Heart right ventricle (tissue), 16 donors: ENCODE measurements around the gene PPARG. TPM values are rescaled to one million over a fixed set of nuclear protein-coding genes. Genes with fewer than 3 reads are reported as not detected.

ENCODE experiments used
- ATAC-seq, 8 donors: fragments of 200-7000 bp; cut with Tn5 transposase; one replicate each; pipeline ENCODE4 v1.9.1; 2020; ENCODE audit warnings: mild to moderate bottlenecking in 8 of 8, moderate library complexity in 8 of 8, moderate number of reproducible peaks in 1 of 8
- DNase-seq, 2 donors: peaks; one replicate each; pipeline ENCODE4 v3.0.0-alpha.2; 2020
- H3K27ac ChIP-seq, 10 donors: fragments of 200-600 bp; sonication (generic) in 2 of 10; one replicate each; pipeline versions ENCODE4 v1.5.0 to v1.8.0; 2020 to 2022; ENCODE audit warnings: mild to moderate bottlenecking in 3 of 10
- H3K27me3 ChIP-seq, 7 donors: fragments of 200-600 bp; one replicate each; pipeline ENCODE4 v1.8.0; 2021 to 2022; ENCODE audit warnings: mild to moderate bottlenecking in 2 of 7
- H3K36me3 ChIP-seq, 9 donors: fragments of 200-600 bp; sonication (generic) in 1 of 9; one replicate each; pipeline versions ENCODE4 v1.5.0 to v1.8.0; 2020 to 2022; ENCODE audit warnings: mild to moderate bottlenecking in 2 of 9
- H3K4me1 ChIP-seq, 9 donors: fragments of 200-600 bp; sonication (generic) in 1 of 9; one replicate each; pipeline versions ENCODE4 v1.5.0 to v1.8.0; 2020 to 2022; ENCODE audit warnings: mild to moderate bottlenecking in 4 of 9
- H3K4me3 ChIP-seq, 10 donors: fragments of 200-600 bp; sonication (generic) in 2 of 10; one replicate each; pipeline versions ENCODE4 v1.5.0 to v1.8.0; 2020 to 2022; ENCODE audit warnings: mild to moderate bottlenecking in 7 of 10, moderate library complexity in 2 of 10
- H3K9me3 ChIP-seq, 11 donors: fragments of 200-600 bp in 10 of 11; sonication (generic) in 2 of 11; one replicate each; pipeline versions ENCODE4 v1.5.0 to v1.8.0; 2013 to 2022; ENCODE audit warnings: mild to moderate bottlenecking in 2 of 11, control low read depth in 1 of 11, moderate library complexity in 1 of 11
- CTCF ChIP-seq, 9 donors: fragments of 200-600 bp; sonication (generic) in 2 of 9; IDR thresholded peaks; one replicate each; pipeline versions ENCODE4 v1.5.0 to v1.8.0; 2021 to 2022; ENCODE audit warnings: antibody characterized with exemption in 9 of 9, mild to moderate bottlenecking in 5 of 9, moderate library complexity in 1 of 9
- WGBS, 2 donors: extraction: QIAGEN DNeasy Blood & Tissue Kit; methylation state at CpG; one replicate each; pipeline ENCODE4 v1.1.7; 2013; ENCODE audit warnings: inconsistent platforms in 1 of 2; 5-methylcytosine and 5-hydroxymethylcytosine counted together
- intact Hi-C, 10 donors: fragments of 100-400 bp; cut with DNase I; formaldehyde crosslinking; loops; one replicate each; pipeline versions ENCODE4 v1.11.1 to v1.14.2; 2022
- polyA plus RNA-seq, 2 donors: library from polyadenylated mRNA; stranded (reverse); fragments of 200-250 nt; gene quantifications; one replicate each; pipeline ENCODE4 v1.2.3, GENCODE V29; 2013
- total RNA-seq, 10 donors: library from RNA; stranded (reverse); fragmentation: NEBNext Ultra II Directional in 3 of 10; extraction: Animal tissue kit (Norgen Biotek cat#: 25700) in 3 of 10; gene quantifications; one replicate each; pipeline versions ENCODE4 v1.2.1 to v1.2.4, GENCODE V29; 2021 to 2023
- donor health status: Arrhythmogenic right ventricular cardiomyopathy.
- donor health status: ischemic (EF 13 %, LVEDD 7.1; RV severe dilation, severe dysfunction).
- donor health status: healthy with polysubstance abuse.
- donor health status: DM: no; HTN: yes; CAD: no.
- donor health status: DM: no; HTN: no; CAD: no.
- donor health status: ischemic (EF 25% LVEDD 6.9; RV normal size, moderate dysfunction).
- donor health status: ischemic (EF 25% LVEDD 5.7; RV mildly dilated, moderate dysfunction).
- donor health status: healthy.
- donor health status: DM: yes; HTN: yes; CAD: no.
- donor health status: Ischemic cardiomyopathy.
- donor health status: ischemic (EF 35%, LVEDD 5.7; RV mildly dilated, moderate dysfunction).
- donor health status: nonischemic (EF 11% LVEDD 7.7; RV severe dilation, severe dysfunction).
- donor health status: DM: yes; HTN: yes; CAD: no.
- donor health status: PGD.
- donor health status: ischemic (EF 29% LVEDD 5.4; RV normal size, mild dysfunction).
- donor health status: nonischemic (EF 23%, LVEDD 6.1; RV moderate dilation, normal function).

The PPARG gene
- total and polyA plus RNA-seq, 12 donors: 10.8 to 31.5 (median 14.6) TPM

GRCh38 chr3:12461097-12461649, 172.3 kb downstream of the PPARG start:
- H3K27ac ChIP-seq: no peak overlapping the region
- DNase-seq (no peak), ATAC-seq (no peak)
- H3K9me3 ChIP-seq: no peaks in the 10 kb centered on the region
- H3K4me3 ChIP-seq: no peak overlapping the region
- no peaks in the 10 kb centered on the region for H3K36me3 ChIP-seq
- WGBS, 2 donors: 92 to 94% methylated on average over 7 of the region's 7 CpGs
- H3K4me1 ChIP-seq: peaks cover 0 to 21% (median 15%) of the 10 kb centered on the region in 9 donors
- TF ChIP-seq CTCF (IDR thresholded peaks at IDR 0.05): no peak
- intact Hi-C loops: loop anchor here in 1 of 10 donors (5.0 kb wide), 1 partner anchor 174 kb away; the partner anchor contains the start of gene PPARG
- H3K27me3 ChIP-seq: no peaks in the 10 kb centered on the region

GRCh38 chr3:12462159-12462947, 173.5 kb downstream of the PPARG start:
- 39 to 54% methylated on average over 9 of the region's 9 CpGs for WGBS, 2 donors
- peak overlapping the region in 7 of 10 donors; percentile 5 to 58 (median 37) for H3K27ac ChIP-seq
- no peaks in the 10 kb centered on the region for H3K36me3 ChIP-seq
- intact Hi-C loops: loop anchor here in 1 of 10 donors (5.0 kb wide), 1 partner anchor 175 kb away; the partner anchor contains the start of gene PPARG
- no peaks in the 10 kb centered on the region for H3K27me3 ChIP-seq
- H3K4me3 ChIP-seq: no peak overlapping the region
- H3K4me1 ChIP-seq: peaks cover 0 to 22% (median 15%) of the 10 kb centered on the region in 9 donors
- no peaks in the 10 kb centered on the region for H3K9me3 ChIP-seq
- no peak for DNase-seq
- TF ChIP-seq CTCF (IDR thresholded peaks at IDR 0.05): no peak
- peak; percentile 20 to 72 (median 49) for ATAC-seq

GRCh38 chr3:12463686-12464085, 174.8 kb downstream of the PPARG start:
- Histone ChIP-seq H3K27ac (no peak overlapping the region), H3K36me3 (no peaks in the 10 kb centered on the region), H3K4me3 (no peak overlapping the region), H3K4me1 (peaks cover 0 to 22% (median 15%) of the 10 kb centered on the region in 9 donors), H3K27me3 (no peaks in the 10 kb centered on the region), H3K9me3 (no peaks in the 10 kb centered on the region)
- DNase-seq (no peak), ATAC-seq (no peak)
- no peak for TF ChIP-seq CTCF (IDR thresholded peaks at IDR 0.05)
- 94 to 96% methylated on average over 1 of the region's 1 CpG for WGBS, 2 donors
- intact Hi-C loops: loop anchor here in 1 of 10 donors (5.0 kb wide), 1 partner anchor 176 kb away; the partner anchor contains the start of gene PPARG

- H3K27me3 ChIP-seq: no peaks in the 10 kb centered on the region
- ATAC-seq: no peak
- no peak overlapping the region for H3K4me3 ChIP-seq
- H3K27ac ChIP-seq: no peak overlapping the region
- no peaks in the 10 kb centered on the region for H3K9me3 ChIP-seq
- no peak for TF ChIP-seq CTCF (IDR thresholded peaks at IDR 0.05)
- no peaks in the 10 kb centered on the region for H3K36me3 ChIP-seq
- no peak for DNase-seq
- H3K4me1 ChIP-seq: peaks cover 0 to 22% (median 15%) of the 10 kb centered on the region in 9 donors
- intact Hi-C loops: loop anchor here in 1 of 10 donors (5.0 kb wide), 1 partner anchor 177 kb away; the partner anchor contains the start of gene PPARG
These were observed 175.3 kb downstream of the PPARG start for GRCh38 chr3:12464181-12464580.
